ENCODE results near the gene PDK4. TPM values are rescaled to one million over a fixed set of nuclear protein-coding genes. Genes with fewer than 3 reads are reported as not detected.

The PDK4 gene
- total and polyA plus RNA-seq, 2 of the 13 experiments (the other 11 are each of a cell fraction or from before 2014, with no cell fraction given): 0.04 TPM; not detected in 1

DNA sequence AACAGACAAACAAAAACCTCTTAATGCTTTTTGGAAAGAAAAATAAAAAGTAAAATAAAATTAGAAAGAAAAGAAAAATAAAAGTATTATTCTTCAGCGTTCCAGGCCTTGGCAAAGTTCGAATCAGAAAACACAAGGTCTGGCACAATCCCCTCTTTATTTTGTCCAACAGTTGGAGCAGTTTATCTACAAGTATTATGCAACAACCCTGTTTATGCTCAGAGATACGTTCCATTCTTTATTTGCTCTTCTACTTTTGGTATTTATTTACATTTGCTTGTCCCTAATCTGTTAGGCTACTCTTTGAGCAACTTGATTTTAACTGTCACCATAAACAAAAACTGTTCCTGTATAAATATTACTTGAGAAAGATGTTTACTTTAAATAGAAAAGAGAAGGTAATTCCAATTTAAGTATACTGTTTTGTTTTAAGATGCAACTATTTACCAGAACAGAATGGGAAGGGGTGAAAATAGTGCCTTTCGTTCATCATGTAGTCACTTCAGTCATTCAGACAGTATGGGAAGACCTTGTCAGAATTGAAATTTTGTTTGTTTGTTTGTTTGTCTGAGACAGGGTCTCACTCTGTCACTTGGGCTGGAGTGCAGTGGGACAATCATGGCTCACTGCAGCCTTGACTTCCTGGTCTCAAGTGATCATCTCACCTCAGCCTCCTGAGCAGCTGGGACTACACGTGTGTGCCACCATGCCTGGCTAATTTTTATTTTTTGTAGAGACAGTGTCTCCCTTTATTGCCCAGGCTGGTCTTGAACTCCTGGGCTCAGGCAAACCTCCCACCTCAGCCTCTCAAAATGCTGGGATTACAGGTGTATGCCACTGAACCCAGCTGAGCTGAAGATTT, 5.7 kb downstream of the PDK4 start (continued):
- TF ChIP-seq, protein P1, sequence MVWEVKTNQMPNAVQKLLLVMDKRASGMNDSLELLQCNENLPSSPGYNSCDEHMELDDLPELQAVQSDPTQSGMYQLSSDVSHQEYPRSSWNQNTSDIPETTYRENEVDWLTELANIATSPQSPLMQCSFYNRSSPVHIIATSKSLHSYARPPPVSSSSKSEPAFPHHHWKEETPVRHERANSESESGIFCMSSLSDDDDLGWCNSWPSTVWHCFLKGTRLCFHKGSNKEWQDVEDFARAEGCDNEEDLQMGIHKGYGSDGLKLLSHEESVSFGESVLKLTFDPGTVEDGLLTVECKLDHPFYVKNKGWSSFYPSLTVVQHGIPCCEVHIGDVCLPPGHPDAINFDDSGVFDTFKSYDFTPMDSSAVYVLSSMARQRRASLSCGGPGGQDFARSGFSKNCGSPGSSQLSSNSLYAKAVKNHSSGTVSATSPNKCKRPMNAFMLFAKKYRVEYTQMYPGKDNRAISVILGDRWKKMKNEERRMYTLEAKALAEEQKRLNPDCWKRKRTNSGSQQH (CRISPR knock-in tag; IDR thresholded peaks at IDR 0.05; ENCODE audit: low read depth): no peak
- TF ChIP-seq ZNF850 (CRISPR knock-in tag; conservative IDR thresholded peaks at IDR 0.05) (no peak), JDP2 (CRISPR knock-in tag; IDR thresholded peaks at IDR 0.05; ENCODE audit: borderline replicate concordance) (no peak), RAD51 (IDR thresholded peaks at IDR 0.05; ENCODE audit: borderline replicate concordance) (no peak), ZNF674 (CRISPR knock-in tag; IDR thresholded peaks at IDR 0.05; ENCODE audit: low read depth) (no peak), GATA4 (IDR thresholded peaks at IDR 0.05; ENCODE audit: borderline replicate concordance, low read depth) (peak; percentile 84; the same call in 1 of the 2 replicates)
- TF ChIP-seq, protein P2, sequence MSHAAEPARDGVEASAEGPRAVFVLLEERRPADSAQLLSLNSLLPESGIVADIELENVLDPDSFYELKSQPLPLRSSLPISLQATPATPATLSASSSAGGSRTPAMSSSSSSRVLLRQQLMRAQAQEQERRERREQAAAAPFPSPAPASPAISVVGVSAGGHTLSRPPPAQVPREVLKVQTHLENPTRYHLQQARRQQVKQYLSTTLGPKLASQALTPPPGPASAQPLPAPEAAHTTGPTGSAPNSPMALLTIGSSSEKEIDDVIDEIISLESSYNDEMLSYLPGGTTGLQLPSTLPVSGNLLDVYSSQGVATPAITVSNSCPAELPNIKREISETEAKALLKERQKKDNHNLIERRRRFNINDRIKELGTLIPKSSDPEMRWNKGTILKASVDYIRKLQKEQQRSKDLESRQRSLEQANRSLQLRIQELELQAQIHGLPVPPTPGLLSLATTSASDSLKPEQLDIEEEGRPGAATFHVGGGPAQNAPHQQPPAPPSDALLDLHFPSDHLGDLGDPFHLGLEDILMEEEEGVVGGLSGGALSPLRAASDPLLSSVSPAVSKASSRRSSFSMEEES (CRISPR knock-in tag; IDR thresholded peaks at IDR 0.05): 0 out of 2 replicates have a peak, but pooled peaks have one; percentile 26
- TF ChIP-seq, protein P3, sequence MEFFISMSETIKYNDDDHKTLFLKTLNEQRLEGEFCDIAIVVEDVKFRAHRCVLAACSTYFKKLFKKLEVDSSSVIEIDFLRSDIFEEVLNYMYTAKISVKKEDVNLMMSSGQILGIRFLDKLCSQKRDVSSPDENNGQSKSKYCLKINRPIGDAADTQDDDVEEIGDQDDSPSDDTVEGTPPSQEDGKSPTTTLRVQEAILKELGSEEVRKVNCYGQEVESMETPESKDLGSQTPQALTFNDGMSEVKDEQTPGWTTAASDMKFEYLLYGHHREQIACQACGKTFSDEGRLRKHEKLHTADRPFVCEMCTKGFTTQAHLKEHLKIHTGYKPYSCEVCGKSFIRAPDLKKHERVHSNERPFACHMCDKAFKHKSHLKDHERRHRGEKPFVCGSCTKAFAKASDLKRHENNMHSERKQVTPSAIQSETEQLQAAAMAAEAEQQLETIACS (CRISPR knock-in tag; IDR thresholded peaks at IDR 0.05): no peak
- TF ChIP-seq, protein P4, sequence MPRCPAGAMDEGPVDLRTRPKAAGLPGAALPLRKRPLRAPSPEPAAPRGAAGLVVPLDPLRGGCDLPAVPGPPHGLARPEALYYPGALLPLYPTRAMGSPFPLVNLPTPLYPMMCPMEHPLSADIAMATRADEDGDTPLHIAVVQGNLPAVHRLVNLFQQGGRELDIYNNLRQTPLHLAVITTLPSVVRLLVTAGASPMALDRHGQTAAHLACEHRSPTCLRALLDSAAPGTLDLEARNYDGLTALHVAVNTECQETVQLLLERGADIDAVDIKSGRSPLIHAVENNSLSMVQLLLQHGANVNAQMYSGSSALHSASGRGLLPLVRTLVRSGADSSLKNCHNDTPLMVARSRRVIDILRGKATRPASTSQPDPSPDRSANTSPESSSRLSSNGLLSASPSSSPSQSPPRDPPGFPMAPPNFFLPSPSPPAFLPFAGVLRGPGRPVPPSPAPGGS (CRISPR knock-in tag; IDR thresholded peaks at IDR 0.05): no peak
- TF ChIP-seq, protein P5, sequence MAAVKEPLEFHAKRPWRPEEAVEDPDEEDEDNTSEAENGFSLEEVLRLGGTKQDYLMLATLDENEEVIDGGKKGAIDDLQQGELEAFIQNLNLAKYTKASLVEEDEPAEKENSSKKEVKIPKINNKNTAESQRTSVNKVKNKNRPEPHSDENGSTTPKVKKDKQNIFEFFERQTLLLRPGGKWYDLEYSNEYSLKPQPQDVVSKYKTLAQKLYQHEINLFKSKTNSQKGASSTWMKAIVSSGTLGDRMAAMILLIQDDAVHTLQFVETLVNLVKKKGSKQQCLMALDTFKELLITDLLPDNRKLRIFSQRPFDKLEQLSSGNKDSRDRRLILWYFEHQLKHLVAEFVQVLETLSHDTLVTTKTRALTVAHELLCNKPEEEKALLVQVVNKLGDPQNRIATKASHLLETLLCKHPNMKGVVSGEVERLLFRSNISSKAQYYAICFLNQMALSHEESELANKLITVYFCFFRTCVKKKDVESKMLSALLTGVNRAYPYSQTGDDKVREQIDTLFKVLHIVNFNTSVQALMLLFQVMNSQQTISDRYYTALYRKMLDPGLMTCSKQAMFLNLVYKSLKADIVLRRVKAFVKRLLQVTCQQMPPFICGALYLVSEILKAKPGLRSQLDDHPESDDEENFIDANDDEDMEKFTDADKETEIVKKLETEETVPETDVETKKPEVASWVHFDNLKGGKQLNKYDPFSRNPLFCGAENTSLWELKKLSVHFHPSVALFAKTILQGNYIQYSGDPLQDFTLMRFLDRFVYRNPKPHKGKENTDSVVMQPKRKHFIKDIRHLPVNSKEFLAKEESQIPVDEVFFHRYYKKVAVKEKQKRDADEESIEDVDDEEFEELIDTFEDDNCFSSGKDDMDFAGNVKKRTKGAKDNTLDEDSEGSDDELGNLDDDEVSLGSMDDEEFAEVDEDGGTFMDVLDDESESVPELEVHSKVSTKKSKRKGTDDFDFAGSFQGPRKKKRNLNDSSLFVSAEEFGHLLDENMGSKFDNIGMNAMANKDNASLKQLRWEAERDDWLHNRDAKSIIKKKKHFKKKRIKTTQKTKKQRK (IDR thresholded peaks at IDR 0.05; ENCODE audit: low read length): no peak
